WTC11 (cell line): Measurements from ENCODE around the gene VAMP1. TPM values are rescaled to one million over a fixed set of nuclear protein-coding genes. Genes with fewer than 3 reads are reported as not detected.
"Not testable (repeated sequence)": the region's sequence is repeated elsewhere in the genome, so short reads cannot be mapped to it uniquely, and the experiment has no call there.

Experiments
- ATAC-seq: fragments of 200-7000 bp; cut with Tn5 transposase; 2 replicates; pipeline ENCODE4 v1.10.0; 2021; ENCODE audit warnings: mild to moderate bottlenecking, moderate library complexity
- CTCF ChIA-PET: fragments of 300-600 bp; sonication (Branson Sonifier 250); formaldehyde crosslinking; loops from one replicate; lab custom pipeline; 2021; ENCODE audit warnings: antibody characterized with exemption; lab: Charles Lee
- POLR2A ChIA-PET: fragments of 350-600 bp; sonication (Branson Sonifier 250); formaldehyde crosslinking; loops from one replicate; lab custom pipeline; 2021; ENCODE audit warnings: antibody characterized with exemption; lab: Charles Lee
- DNase-seq: peaks from one replicate; pipeline ENCODE4 v3.0.0; 2021; ENCODE audit warnings: low spot score
- H3K27ac Mint-ChIP-seq: 2 replicates; pipeline ENCODE4 v1.8.0; 2021; ENCODE audit warnings: mixed read lengths
- H3K27me3 Mint-ChIP-seq: 2 replicates; pipeline ENCODE4 v1.8.0; 2021; ENCODE audit warnings: low read depth, mild to moderate bottlenecking, moderate library complexity, mixed read lengths
- H3K36me3 Mint-ChIP-seq: 2 replicates; pipeline ENCODE4 v1.8.0; 2021; ENCODE audit warnings: mixed read lengths
- H3K4me1 Mint-ChIP-seq: 2 replicates; pipeline ENCODE4 v1.8.0; 2022; ENCODE audit warnings: mixed read lengths
- H3K4me3 Mint-ChIP-seq: 2 replicates; pipeline ENCODE4 v1.8.0; 2021; ENCODE audit warnings: mild to moderate bottlenecking, moderate library complexity, mixed read lengths
- H3K9me3 Mint-ChIP-seq: 2 replicates; pipeline ENCODE4 v1.8.0; 2021; ENCODE audit warnings: mixed read lengths
- AFF4 ChIP-seq: sonication (generic); formaldehyde crosslinking; IDR thresholded peaks from 2 replicates; pipeline ENCODE4 v1.8.1; 2023; ENCODE audit warnings: mild to moderate bottlenecking, missing genetic modification reagents, borderline replicate concordance
- ARID4B ChIP-seq: sonication (generic); formaldehyde crosslinking; IDR thresholded peaks from 2 replicates; pipeline ENCODE4 v1.8.0; 2023; ENCODE audit warnings: missing genetic modification reagents, mild to moderate bottlenecking, borderline replicate concordance
- ATF1 ChIP-seq: sonication (generic); formaldehyde crosslinking; IDR thresholded peaks from 2 replicates; pipeline ENCODE4 v1.8.1; 2023; ENCODE audit warnings: mild to moderate bottlenecking, moderate library complexity, missing genetic modification reagents
- ATF2 ChIP-seq: sonication (generic); formaldehyde crosslinking; IDR thresholded peaks from 2 replicates; pipeline ENCODE4 v1.8.1; 2022; ENCODE audit warnings: low read depth, missing genetic modification reagents, borderline replicate concordance
- ATF6 ChIP-seq: sonication (generic); formaldehyde crosslinking; IDR thresholded peaks from 2 replicates; pipeline ENCODE4 v1.8.1; 2023; ENCODE audit warnings: mild to moderate bottlenecking, missing genetic modification reagents
- MLX ChIP-seq: sonication (generic); formaldehyde crosslinking; IDR thresholded peaks from 2 replicates; pipeline ENCODE4 v1.8.1; 2023; ENCODE audit warnings: mild to moderate bottlenecking, missing genetic modification reagents, moderate library complexity
- NFATC4 ChIP-seq: fragments of 250-450 bp; sonication (Bioruptor Pico); IDR thresholded peaks from 2 replicates; pipeline ENCODE4 v1.9.0; 2021; ENCODE audit warnings: mild to moderate bottlenecking
- ZMAT4 ChIP-seq: fragments of 250-450 bp; sonication (Bioruptor Pico); IDR thresholded peaks from 2 replicates; pipeline ENCODE4 v1.9.0; 2021; ENCODE audit warnings: mild to moderate bottlenecking
- ZNF121 ChIP-seq: sonication (generic); formaldehyde crosslinking; IDR thresholded peaks from 2 replicates; pipeline ENCODE4 v1.8.0; 2023; ENCODE audit warnings: missing genetic modification reagents
- ZNF263 ChIP-seq: sonication (generic); formaldehyde crosslinking; IDR thresholded peaks from 2 replicates; pipeline ENCODE4 v1.8.1; 2022; ENCODE audit warnings: low read depth, mild to moderate bottlenecking, moderate library complexity, missing genetic modification reagents
- ZNF396 ChIP-seq: fragments of 250-450 bp; sonication (Bioruptor Pico); IDR thresholded peaks from 2 replicates; pipeline ENCODE4 v1.8.0; 2021; ENCODE audit warnings: mild to moderate bottlenecking, moderate library complexity, borderline replicate concordance
- ZNF532 ChIP-seq: fragments of 250-450 bp; sonication (Bioruptor Pico); IDR thresholded peaks from 2 replicates; pipeline ENCODE4 v1.9.0; 2021; ENCODE audit warnings: mild to moderate bottlenecking, borderline replicate concordance
- total RNA-seq: library from RNA; stranded (reverse); gene quantifications from 3 replicates; pipeline ENCODE4 v1.2.3, GENCODE V29; 2021

The VAMP1 gene
- total RNA-seq, 1 experiment from 2014 or later, result 14.3 TPM

GRCh38 chr12:6430124-6430989 is 40.1 kb downstream of the VAMP1 start:
- ChIA-PET POLR2A (no interaction called here), CTCF (no interaction called here)
- no peak for ATAC-seq
- Mint-ChIP-seq H3K4me3 (no peak overlapping the region), H3K36me3 (no peaks in the 10 kb centered on the region), H3K9me3 (no peaks in the 10 kb centered on the region), H3K27me3 (no peaks in the 10 kb centered on the region; the same call in 1 of the 2 replicates), H3K27ac (peak overlapping the region; percentile 25), H3K4me1 (peaks cover 30% of the 10 kb centered on the region)
- no peak for DNase-seq
- TF ChIP-seq ATF1 (CRISPR knock-in tag), result no peak
- TF ChIP-seq NFATC4, result no peak
- TF ChIP-seq ARID4B (CRISPR knock-in tag), result no peak
- TF ChIP-seq ATF2 (CRISPR knock-in tag), result no peak
- no peak for TF ChIP-seq ZNF532 (CRISPR knock-in tag)

GRCh38 chr12:6428326-6428725 is 42.2 kb downstream of the VAMP1 start:
- Mint-ChIP-seq H3K9me3 (no peaks in the 10 kb centered on the region), H3K4me3 (no peak overlapping the region), H3K27ac (no peak overlapping the region), H3K36me3 (no peaks in the 10 kb centered on the region), H3K27me3 (no peaks in the 10 kb centered on the region; the same call in none of the 2 replicates), H3K4me1 (peaks cover 19% of the 10 kb centered on the region)
- POLR2A ChIA-PET, result no interaction called here
- ATAC-seq (no peak), DNase-seq (no peak)
- TF ChIP-seq ATF6 (CRISPR knock-in tag) (no peak), ZMAT4 (CRISPR knock-in tag) (no peak), MLX (CRISPR knock-in tag) (no peak), ZNF121 (CRISPR knock-in tag) (no peak), ZNF396 (CRISPR knock-in tag) (no peak), ZNF263 (no peak), AFF4 (CRISPR knock-in tag) (no peak)
- CTCF ChIA-PET, result interaction anchor here (7.1 kb wide), 1 partner anchor 37 kb away, joined by 77 read pairs; no protein-coding TSS in a partner anchor

GRCh38 chr12:6427796-6428195 is 42.7 kb downstream of the VAMP1 start:
- ATAC-seq, H3K4me3 Mint-ChIP-seq, H3K36me3 Mint-ChIP-seq, DNase-seq, H3K27ac Mint-ChIP-seq, H3K9me3 Mint-ChIP-seq, POLR2A ChIA-PET, H3K27me3 Mint-ChIP-seq: not testable (repeated sequence)
- CTCF ChIA-PET, result interaction anchor here (7.1 kb wide), 1 partner anchor 38 kb away, joined by 77 read pairs; no protein-coding TSS in a partner anchor
- peaks cover 17% of the 10 kb centered on the region for H3K4me1 Mint-ChIP-seq
